ENCODE results near the gene ADAMTS17.
A peak's percentile ranks its signal among the peaks of the same experiment; 100 is the strongest.

Gene ADAMTS17

GRCh38 chr15:100338971-100339444, 2.8 kb downstream of the ADAMTS17 start:
- Histone ChIP-seq H2AFZ (ENCODE audit: low read length) (peak overlapping the region; percentile 77), H3K9me2 (replicated peaks; ENCODE audit: low read depth, low read length) (no peaks in the 10 kb centered on the region), H3K36me3 (ENCODE audit: insufficient read depth, low read length) (no peaks in the 10 kb centered on the region)

GRCh38 chr15:100338247-100338646, 3.5 kb downstream of the ADAMTS17 start:
- H3K9me2 ChIP-seq (replicated peaks; ENCODE audit: low read depth, low read length) = no peaks in the 10 kb centered on the region
- H3K9me3 ChIP-seq (ENCODE audit: insufficient read depth, low read depth, low read length) = no peaks in the 10 kb centered on the region
- peak overlapping the region; percentile 60 for H3K4me2 ChIP-seq (ENCODE audit: low read depth, low read length, poor library complexity, severe bottlenecking)
- H3F3A ChIP-seq (ENCODE audit: low read depth) = no peaks in the 10 kb centered on the region
- H3K79me2 ChIP-seq (ENCODE audit: insufficient read depth, low read length) = no peaks in the 10 kb centered on the region
- peak overlapping the region; percentile 58 for H3K9ac ChIP-seq (ENCODE audit: low read depth, low read length, poor library complexity, severe bottlenecking)
- peak overlapping the region; percentile 77; the same call in 1 of the 2 replicates for H2AFZ ChIP-seq (ENCODE audit: low read length)
- H3K36me3 ChIP-seq (ENCODE audit: insufficient read depth, low read length) = no peaks in the 10 kb centered on the region
- peak overlapping the region; percentile 64 for H3K4me3 ChIP-seq (ENCODE audit: low read length, poor library complexity, severe bottlenecking)
- H4K20me1 ChIP-seq (ENCODE audit: insufficient read depth, low read length, poor library complexity, severe bottlenecking) = no peaks in the 10 kb centered on the region
- TF ChIP-seq CTCF (conservative IDR thresholded peaks at IDR 0.05; ENCODE audit: low read length) (no peak), EZH2phosphoT487 (IDR thresholded peaks at IDR 0.05; ENCODE audit: borderline replicate concordance) (no peak)
- H3K27me3 ChIP-seq (ENCODE audit: insufficient read depth, low read length, poor library complexity, severe bottlenecking) = no peaks in the 10 kb centered on the region
- peaks cover 42% of the 10 kb centered on the region for H3K4me1 ChIP-seq (ENCODE audit: insufficient read depth, low read length, poor library complexity, severe bottlenecking)

More at GRCh38 chr15:100338971-100339444, 2.8 kb downstream of the ADAMTS17 start:
- Histone ChIP-seq H3K79me2 (ENCODE audit: insufficient read depth, low read length) (no peaks in the 10 kb centered on the region), H3K27me3 (ENCODE audit: insufficient read depth, low read length, poor library complexity, severe bottlenecking) (no peaks in the 10 kb centered on the region), H3F3A (ENCODE audit: low read depth) (no peaks in the 10 kb centered on the region), H3K4me3 (ENCODE audit: low read length, poor library complexity, severe bottlenecking) (peak overlapping the region; percentile 64), H4K20me1 (ENCODE audit: insufficient read depth, low read length, poor library complexity, severe bottlenecking) (no peaks in the 10 kb centered on the region), H3K4me1 (ENCODE audit: insufficient read depth, low read length, poor library complexity, severe bottlenecking) (peaks cover 34% of the 10 kb centered on the region), H3K9me3 (ENCODE audit: insufficient read depth, low read depth, low read length) (no peaks in the 10 kb centered on the region), H3K4me2 (ENCODE audit: low read depth, low read length, poor library complexity, severe bottlenecking) (peak overlapping the region; percentile 60), H3K9ac (ENCODE audit: low read depth, low read length, poor library complexity, severe bottlenecking) (peak overlapping the region; percentile 58)
- no peak for TF ChIP-seq EZH2phosphoT487 (IDR thresholded peaks at IDR 0.05; ENCODE audit: borderline replicate concordance)
- TF ChIP-seq CTCF (conservative IDR thresholded peaks at IDR 0.05; ENCODE audit: low read length) = peak; percentile 85

- H3K79me2 ChIP-seq (ENCODE audit: insufficient read depth, low read length) = no peaks in the 10 kb centered on the region
- TF ChIP-seq EZH2phosphoT487 (IDR thresholded peaks at IDR 0.05; ENCODE audit: borderline replicate concordance) = no peak
- no peak for TF ChIP-seq CTCF (conservative IDR thresholded peaks at IDR 0.05; ENCODE audit: low read length)
These were observed 4.4 kb downstream of the ADAMTS17 start for GRCh38 chr15:100337096-100338044.

More at GRCh38 chr15:100337096-100338044, 4.4 kb downstream of the ADAMTS17 start:
- no peaks in the 10 kb centered on the region for H3K27me3 ChIP-seq (ENCODE audit: insufficient read depth, low read length, poor library complexity, severe bottlenecking)
- H3F3A ChIP-seq (ENCODE audit: low read depth) = no peaks in the 10 kb centered on the region
- H3K4me3 ChIP-seq (ENCODE audit: low read length, poor library complexity, severe bottlenecking) = peak overlapping the region; percentile 64
- H3K9ac ChIP-seq (ENCODE audit: low read depth, low read length, poor library complexity, severe bottlenecking) = peak overlapping the region; percentile 58
- H3K4me1 ChIP-seq (ENCODE audit: insufficient read depth, low read length, poor library complexity, severe bottlenecking) = peaks cover 50% of the 10 kb centered on the region
- H4K20me1 ChIP-seq (ENCODE audit: insufficient read depth, low read length, poor library complexity, severe bottlenecking) = no peaks in the 10 kb centered on the region
- H3K4me2 ChIP-seq (ENCODE audit: low read depth, low read length, poor library complexity, severe bottlenecking) = peak overlapping the region; percentile 60
- H3K9me3 ChIP-seq (ENCODE audit: insufficient read depth, low read depth, low read length) = no peaks in the 10 kb centered on the region
- H3K36me3 ChIP-seq (ENCODE audit: insufficient read depth, low read length) = no peaks in the 10 kb centered on the region
- H3K9me2 ChIP-seq (replicated peaks; ENCODE audit: low read depth, low read length) = no peaks in the 10 kb centered on the region
- no peak overlapping the region for H2AFZ ChIP-seq (ENCODE audit: low read length)
